ENCODE results near the gene HTD2.

DNA sequence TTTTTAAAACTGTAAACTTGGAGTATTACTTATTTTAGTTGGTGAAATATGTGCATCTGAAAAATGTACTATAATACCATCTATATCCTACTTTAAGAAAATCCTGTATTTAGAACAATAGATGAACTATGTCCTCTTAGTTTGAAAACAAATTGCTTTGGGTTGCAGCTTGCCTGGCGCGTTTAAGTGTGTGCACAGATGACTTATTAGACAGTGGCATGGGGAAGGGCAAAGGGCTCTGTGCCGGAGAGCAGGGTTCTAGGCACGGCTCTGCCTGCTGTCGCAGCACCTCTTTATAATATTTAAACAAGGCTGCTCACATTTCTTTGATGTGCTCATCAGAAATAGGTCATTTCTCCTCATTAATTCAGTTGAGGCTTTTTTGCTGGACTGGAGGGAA lies 36.4 kb downstream of the HTD2 start:
- TF ChIP-seq, protein P1, sequence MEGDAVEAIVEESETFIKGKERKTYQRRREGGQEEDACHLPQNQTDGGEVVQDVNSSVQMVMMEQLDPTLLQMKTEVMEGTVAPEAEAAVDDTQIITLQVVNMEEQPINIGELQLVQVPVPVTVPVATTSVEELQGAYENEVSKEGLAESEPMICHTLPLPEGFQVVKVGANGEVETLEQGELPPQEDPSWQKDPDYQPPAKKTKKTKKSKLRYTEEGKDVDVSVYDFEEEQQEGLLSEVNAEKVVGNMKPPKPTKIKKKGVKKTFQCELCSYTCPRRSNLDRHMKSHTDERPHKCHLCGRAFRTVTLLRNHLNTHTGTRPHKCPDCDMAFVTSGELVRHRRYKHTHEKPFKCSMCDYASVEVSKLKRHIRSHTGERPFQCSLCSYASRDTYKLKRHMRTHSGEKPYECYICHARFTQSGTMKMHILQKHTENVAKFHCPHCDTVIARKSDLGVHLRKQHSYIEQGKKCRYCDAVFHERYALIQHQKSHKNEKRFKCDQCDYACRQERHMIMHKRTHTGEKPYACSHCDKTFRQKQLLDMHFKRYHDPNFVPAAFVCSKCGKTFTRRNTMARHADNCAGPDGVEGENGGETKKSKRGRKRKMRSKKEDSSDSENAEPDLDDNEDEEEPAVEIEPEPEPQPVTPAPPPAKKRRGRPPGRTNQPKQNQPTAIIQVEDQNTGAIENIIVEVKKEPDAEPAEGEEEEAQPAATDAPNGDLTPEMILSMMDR (tag by site-specific recombination; IDR thresholded peaks at IDR 0.05) = no peak
- no peak for TF ChIP-seq TCF7L2 (IDR thresholded peaks at IDR 0.05; ENCODE audit: borderline replicate concordance, low read depth, low read length)
- TF ChIP-seq TRIM28 (IDR thresholded peaks at IDR 0.05; ENCODE audit: borderline replicate concordance, low read length) = no peak
- no peak for TF ChIP-seq ZNF473 (tag by site-specific recombination; IDR thresholded peaks at IDR 0.05)
- TF ChIP-seq, protein P2, sequence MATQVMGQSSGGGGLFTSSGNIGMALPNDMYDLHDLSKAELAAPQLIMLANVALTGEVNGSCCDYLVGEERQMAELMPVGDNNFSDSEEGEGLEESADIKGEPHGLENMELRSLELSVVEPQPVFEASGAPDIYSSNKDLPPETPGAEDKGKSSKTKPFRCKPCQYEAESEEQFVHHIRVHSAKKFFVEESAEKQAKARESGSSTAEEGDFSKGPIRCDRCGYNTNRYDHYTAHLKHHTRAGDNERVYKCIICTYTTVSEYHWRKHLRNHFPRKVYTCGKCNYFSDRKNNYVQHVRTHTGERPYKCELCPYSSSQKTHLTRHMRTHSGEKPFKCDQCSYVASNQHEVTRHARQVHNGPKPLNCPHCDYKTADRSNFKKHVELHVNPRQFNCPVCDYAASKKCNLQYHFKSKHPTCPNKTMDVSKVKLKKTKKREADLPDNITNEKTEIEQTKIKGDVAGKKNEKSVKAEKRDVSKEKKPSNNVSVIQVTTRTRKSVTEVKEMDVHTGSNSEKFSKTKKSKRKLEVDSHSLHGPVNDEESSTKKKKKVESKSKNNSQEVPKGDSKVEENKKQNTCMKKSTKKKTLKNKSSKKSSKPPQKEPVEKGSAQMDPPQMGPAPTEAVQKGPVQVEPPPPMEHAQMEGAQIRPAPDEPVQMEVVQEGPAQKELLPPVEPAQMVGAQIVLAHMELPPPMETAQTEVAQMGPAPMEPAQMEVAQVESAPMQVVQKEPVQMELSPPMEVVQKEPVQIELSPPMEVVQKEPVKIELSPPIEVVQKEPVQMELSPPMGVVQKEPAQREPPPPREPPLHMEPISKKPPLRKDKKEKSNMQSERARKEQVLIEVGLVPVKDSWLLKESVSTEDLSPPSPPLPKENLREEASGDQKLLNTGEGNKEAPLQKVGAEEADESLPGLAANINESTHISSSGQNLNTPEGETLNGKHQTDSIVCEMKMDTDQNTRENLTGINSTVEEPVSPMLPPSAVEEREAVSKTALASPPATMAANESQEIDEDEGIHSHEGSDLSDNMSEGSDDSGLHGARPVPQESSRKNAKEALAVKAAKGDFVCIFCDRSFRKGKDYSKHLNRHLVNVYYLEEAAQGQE (tag by site-specific recombination; IDR thresholded peaks at IDR 0.05) = no peak
- no peak for TF ChIP-seq ZNF157 (tag by site-specific recombination; IDR thresholded peaks at IDR 0.05)
- TF ChIP-seq KLF10 (tag by site-specific recombination; IDR thresholded peaks at IDR 0.05) = no peak
- TF ChIP-seq ZNF677 (tag by site-specific recombination; IDR thresholded peaks at IDR 0.05) = no peak
- no peak for TF ChIP-seq WT1 (tag by site-specific recombination; IDR thresholded peaks at IDR 0.05)
- TF ChIP-seq, protein P3, sequence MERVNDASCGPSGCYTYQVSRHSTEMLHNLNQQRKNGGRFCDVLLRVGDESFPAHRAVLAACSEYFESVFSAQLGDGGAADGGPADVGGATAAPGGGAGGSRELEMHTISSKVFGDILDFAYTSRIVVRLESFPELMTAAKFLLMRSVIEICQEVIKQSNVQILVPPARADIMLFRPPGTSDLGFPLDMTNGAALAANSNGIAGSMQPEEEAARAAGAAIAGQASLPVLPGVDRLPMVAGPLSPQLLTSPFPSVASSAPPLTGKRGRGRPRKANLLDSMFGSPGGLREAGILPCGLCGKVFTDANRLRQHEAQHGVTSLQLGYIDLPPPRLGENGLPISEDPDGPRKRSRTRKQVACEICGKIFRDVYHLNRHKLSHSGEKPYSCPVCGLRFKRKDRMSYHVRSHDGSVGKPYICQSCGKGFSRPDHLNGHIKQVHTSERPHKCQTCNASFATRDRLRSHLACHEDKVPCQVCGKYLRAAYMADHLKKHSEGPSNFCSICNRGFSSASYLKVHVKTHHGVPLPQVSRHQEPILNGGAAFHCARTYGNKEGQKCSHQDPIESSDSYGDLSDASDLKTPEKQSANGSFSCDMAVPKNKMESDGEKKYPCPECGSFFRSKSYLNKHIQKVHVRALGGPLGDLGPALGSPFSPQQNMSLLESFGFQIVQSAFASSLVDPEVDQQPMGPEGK (tag by site-specific recombination; IDR thresholded peaks at IDR 0.05) = no peak
- TF ChIP-seq, protein P4, sequence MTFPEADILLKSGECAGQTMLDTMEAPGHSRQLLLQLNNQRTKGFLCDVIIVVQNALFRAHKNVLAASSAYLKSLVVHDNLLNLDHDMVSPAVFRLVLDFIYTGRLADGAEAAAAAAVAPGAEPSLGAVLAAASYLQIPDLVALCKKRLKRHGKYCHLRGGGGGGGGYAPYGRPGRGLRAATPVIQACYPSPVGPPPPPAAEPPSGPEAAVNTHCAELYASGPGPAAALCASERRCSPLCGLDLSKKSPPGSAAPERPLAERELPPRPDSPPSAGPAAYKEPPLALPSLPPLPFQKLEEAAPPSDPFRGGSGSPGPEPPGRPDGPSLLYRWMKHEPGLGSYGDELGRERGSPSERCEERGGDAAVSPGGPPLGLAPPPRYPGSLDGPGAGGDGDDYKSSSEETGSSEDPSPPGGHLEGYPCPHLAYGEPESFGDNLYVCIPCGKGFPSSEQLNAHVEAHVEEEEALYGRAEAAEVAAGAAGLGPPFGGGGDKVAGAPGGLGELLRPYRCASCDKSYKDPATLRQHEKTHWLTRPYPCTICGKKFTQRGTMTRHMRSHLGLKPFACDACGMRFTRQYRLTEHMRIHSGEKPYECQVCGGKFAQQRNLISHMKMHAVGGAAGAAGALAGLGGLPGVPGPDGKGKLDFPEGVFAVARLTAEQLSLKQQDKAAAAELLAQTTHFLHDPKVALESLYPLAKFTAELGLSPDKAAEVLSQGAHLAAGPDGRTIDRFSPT (tag by site-specific recombination; IDR thresholded peaks at IDR 0.05) = no peak
- no peak for TF ChIP-seq ZNF350 (tag by site-specific recombination; IDR thresholded peaks at IDR 0.05)

Data from HEK293 (cell line).